ENCODE measurements around the gene VAV1.

- TF ChIP-seq CTCF (IDR thresholded peaks at IDR 0.05) = no peak
- no peak for TF ChIP-seq ZFX (IDR thresholded peaks at IDR 0.05; ENCODE audit: borderline replicate concordance)
Observed at GRCh38 chr19:6796278-6796677, 23.8 kb downstream of the VAV1 start.
